Prostate gland (tissue), 2 donors: ENCODE data around the gene UBTD2.

ENCODE experiments used
- CTCF ChIP-seq, 4 experiments: fragments of 200-600 bp in 2 of 4; fragments of 450-650 bp in 2 of 4; sonication (generic) in 2 of 4; IDR thresholded peaks; 1 replicate in 3 of 4; 2 replicates in 1 of 4; pipeline ENCODE4 v1.5.1; 2016 to 2019; ENCODE audit warnings: antibody characterized with exemption in 4 of 4, mild to moderate bottlenecking in 2 of 4, moderate library complexity in 2 of 4
- POLR2A ChIP-seq: fragments of 450-650 bp; IDR thresholded peaks from one replicate; pipeline ENCODE4 v1.6.1; 2016; ENCODE audit warnings: antibody characterized with exemption, mild to moderate bottlenecking

- TF ChIP-seq CTCF (IDR thresholded peaks at IDR 0.05) (no peak), POLR2A (no peak)
These were observed 37.9 kb downstream of the UBTD2 start for GRCh38 chr5:172245703-172246125.
